H9 (cell line): ENCODE data around the gene ZNF37A. TPM values are rescaled to one million over a fixed set of nuclear protein-coding genes. Genes with fewer than 3 reads are reported as not detected.

ENCODE experiments used
- DNase-seq: peaks from one replicate; pipeline ENCODE4 v3.0.0-alpha.2; 2017
- H2AFZ ChIP-seq: one replicate; pipeline ENCODE4 v1.6.1; 2013; ENCODE audit warnings: mild to moderate bottlenecking, low read length, control low read depth, moderate library complexity
- H2AK5ac ChIP-seq: 2 replicates; pipeline ENCODE4 v1.6.1; 2013; ENCODE audit warnings: low read length, control low read depth, mixed read lengths; ENCODE audit not compliant: insufficient read length
- H2BK120ac ChIP-seq: one replicate; pipeline ENCODE4 v1.6.1; 2013; ENCODE audit warnings: low read depth, mild to moderate bottlenecking, low read length, control low read depth, inconsistent platforms; ENCODE audit not compliant: poor library complexity, severe bottlenecking
- H2BK12ac ChIP-seq: 2 replicates; pipeline ENCODE4 v1.6.1; 2013; ENCODE audit warnings: low read length, control low read depth, mixed read lengths, low read depth; ENCODE audit not compliant: insufficient read length
- H2BK15ac ChIP-seq: 2 replicates; pipeline ENCODE4 v1.6.1; 2013; ENCODE audit warnings: low read depth, low read length, control low read depth
- H2BK20ac ChIP-seq: one replicate; pipeline ENCODE4 v1.6.1; 2013; ENCODE audit warnings: low read depth, mild to moderate bottlenecking, low read length, control low read depth, inconsistent platforms; ENCODE audit not compliant: poor library complexity, severe bottlenecking
- H2BK5ac ChIP-seq: 2 replicates; pipeline ENCODE4 v1.6.1; 2013; ENCODE audit warnings: low read length, control low read depth, mixed read lengths; ENCODE audit not compliant: insufficient read length
- H3K14ac ChIP-seq: 2 replicates; pipeline ENCODE4 v1.6.1; 2013; ENCODE audit warnings: low read length, control low read depth; ENCODE audit not compliant: insufficient read depth
- H3K18ac ChIP-seq: 2 replicates; pipeline ENCODE4 v1.6.1; 2013; ENCODE audit warnings: low read depth, mild to moderate bottlenecking, mixed read lengths, low read length, control low read depth; ENCODE audit not compliant: insufficient read length
- H3K23ac ChIP-seq: 2 replicates; pipeline ENCODE4 v1.6.1; 2013; ENCODE audit warnings: low read length, control low read depth, mixed read lengths, low read depth; ENCODE audit not compliant: insufficient read length
- H3K23me2 ChIP-seq: 2 replicates; pipeline ENCODE4 v1.6.1; 2013; ENCODE audit warnings: low read depth, mild to moderate bottlenecking, mixed read lengths, low read length, control low read depth; ENCODE audit not compliant: insufficient read length, poor library complexity, severe bottlenecking
- H3K27ac ChIP-seq: 2 replicates; pipeline ENCODE4 v1.5.1; 2013; ENCODE audit warnings: low read length, control low read depth, mixed read lengths, low read depth; ENCODE audit not compliant: insufficient read length
- H3K27me3 ChIP-seq: 2 replicates; pipeline ENCODE4 v1.6.1; 2013; ENCODE audit warnings: low read length, control low read depth, inconsistent platforms; ENCODE audit not compliant: insufficient read depth
- H3K4ac ChIP-seq: 2 replicates; pipeline ENCODE4 v1.6.1; 2013; ENCODE audit warnings: low read depth, mild to moderate bottlenecking, control low read depth, inconsistent platforms, low read length, moderate library complexity
- H3K4me1 ChIP-seq: 2 replicates; pipeline ENCODE4 v1.6.1; 2013; ENCODE audit warnings: low read length, control low read depth, inconsistent platforms; ENCODE audit not compliant: insufficient read depth
- H3K4me2 ChIP-seq: 2 replicates; pipeline ENCODE4 v1.6.1; 2013; ENCODE audit warnings: low read length, control low read depth, mixed read lengths; ENCODE audit not compliant: insufficient read length, insufficient read depth
- H3K56ac ChIP-seq: 2 replicates; pipeline ENCODE4 v1.6.1; 2013; ENCODE audit warnings: low read depth, mild to moderate bottlenecking, mixed read lengths, low read length, control low read depth; ENCODE audit not compliant: insufficient read length
- H3K79me1 ChIP-seq: 2 replicates; pipeline ENCODE4 v1.6.1; 2013; ENCODE audit warnings: low read depth, mild to moderate bottlenecking, moderate library complexity, low read length, control low read depth, inconsistent platforms; ENCODE audit not compliant: insufficient read depth, poor library complexity, severe bottlenecking
- H3K79me2 ChIP-seq: 2 replicates; pipeline ENCODE4 v1.6.1; 2013; ENCODE audit warnings: low read length, control low read depth, inconsistent platforms; ENCODE audit not compliant: insufficient read depth
- H3K9ac ChIP-seq: 2 replicates; pipeline ENCODE4 v1.6.1; 2013; ENCODE audit warnings: low read length, control low read depth, mixed read lengths; ENCODE audit not compliant: insufficient read length; ENCODE audit errors: extremely low read depth
- H3K9me3 ChIP-seq: one replicate; pipeline ENCODE4 v1.6.1; 2013; ENCODE audit warnings: low read depth, low read length, inconsistent platforms; ENCODE audit not compliant: control insufficient read depth
- H3T11ph ChIP-seq: one replicate; pipeline ENCODE4 v1.6.1; 2013; ENCODE audit warnings: mild to moderate bottlenecking, low read length, control low read depth, inconsistent platforms
- H4K20me1 ChIP-seq: one replicate; pipeline ENCODE4 v1.6.1; 2013; ENCODE audit not compliant: control insufficient read depth, insufficient read length, insufficient read depth
- H4K5ac ChIP-seq: 2 replicates; pipeline ENCODE4 v1.6.1; 2013; ENCODE audit warnings: low read depth, mild to moderate bottlenecking, mixed read lengths, low read length, control low read depth; ENCODE audit not compliant: insufficient read length
- H4K8ac ChIP-seq: replicated peaks from 2 replicates; pipeline ENCODE4 v1.6.1; 2013; ENCODE audit warnings: low read length, control low read depth, mixed read lengths, low read depth; ENCODE audit not compliant: insufficient read length
- H4K91ac ChIP-seq: 2 replicates; pipeline ENCODE4 v1.6.1; 2013; ENCODE audit warnings: low read depth, mild to moderate bottlenecking, moderate library complexity, mixed read lengths, low read length, control low read depth; ENCODE audit not compliant: insufficient read length
- H3K27ac Mint-ChIP-seq, 3 experiments: 2 replicates in 2 of 3; 3 replicates in 1 of 3; pipeline ENCODE4 v1.8.0; 2020 to 2021; ENCODE audit warnings: mixed read lengths in 3 of 3, mild to moderate bottlenecking in 1 of 3, moderate library complexity in 1 of 3
- H3K27me3 Mint-ChIP-seq: 2 replicates; pipeline ENCODE4 v1.8.0; 2021; ENCODE audit warnings: low read depth, mild to moderate bottlenecking, moderate library complexity, mixed read lengths
- H3K36me3 Mint-ChIP-seq, 3 experiments: 2 replicates in 2 of 3; 3 replicates in 1 of 3; pipeline ENCODE4 v1.8.0; 2020 to 2021; ENCODE audit warnings: low read depth in 3 of 3, mixed read lengths in 3 of 3; ENCODE audit not compliant: insufficient read depth in 1 of 3
- H3K4me1 Mint-ChIP-seq, 2 experiments: 2 replicates each; pipeline ENCODE4 v1.8.0; 2020; ENCODE audit warnings: mixed read lengths in 2 of 2
- H3K4me3 Mint-ChIP-seq, 2 experiments: 2 replicates in 1 of 2; 3 replicates in 1 of 2; pipeline ENCODE4 v1.8.0; 2020 to 2021; ENCODE audit warnings: mild to moderate bottlenecking in 2 of 2, mixed read lengths in 2 of 2, moderate library complexity in 1 of 2
- H3K9me3 Mint-ChIP-seq, 2 experiments: 2 replicates in 1 of 2; 3 replicates in 1 of 2; pipeline ENCODE4 v1.8.0; 2020; ENCODE audit warnings: mild to moderate bottlenecking in 2 of 2, mixed read lengths in 2 of 2, moderate library complexity in 1 of 2
- CTCF ChIP-seq: fragments of 200-600 bp; sonication (generic); conservative IDR thresholded peaks from 3 replicates; pipeline ENCODE4 v1.8.0; 2021; ENCODE audit warnings: antibody characterized with exemption, mild to moderate bottlenecking
- WGBS: extraction: QIAGEN DNeasy Blood & Tissue Kit; methylation state at CpG from one replicate; pipeline ENCODE4 v1.1.7; 2013; ENCODE audit warnings: missing lambda C conversion rate, low lambda C conversion rate, mixed read lengths; ENCODE audit not compliant: insufficient read length; ENCODE audit errors: extremely low coverage; 5-methylcytosine and 5-hydroxymethylcytosine counted together
- total RNA-seq: library from RNA; stranded (reverse); gene quantifications from 2 replicates; pipeline ENCODE4 v1.2.1, GENCODE V29; 2021

The ZNF37A gene
- total RNA-seq, 1 experiment from 2014 or later = 9.5 TPM

- Histone ChIP-seq H4K20me1 (no peaks in the 10 kb centered on the region), H4K8ac (no peak overlapping the region), H3K56ac (no peak overlapping the region), H3K18ac (no peak overlapping the region), H3K23me2 (no peaks in the 10 kb centered on the region), H2BK20ac (no peak overlapping the region), H3K4me1 (no peaks in the 10 kb centered on the region), H3K9ac (no peak overlapping the region), H2BK15ac (no peak overlapping the region), H3K14ac (no peak overlapping the region), H2BK120ac (no peak overlapping the region), H3T11ph (no peak overlapping the region), H2AK5ac (no peak overlapping the region), H4K91ac (no peak overlapping the region), H3K27ac (no peak overlapping the region), H2BK5ac (no peak overlapping the region), H3K4me2 (no peak overlapping the region), H3K79me1 (no peaks in the 10 kb centered on the region), H4K5ac (no peak overlapping the region), H3K27me3 (no peaks in the 10 kb centered on the region), H2AFZ (no peak overlapping the region), H2BK12ac (no peak overlapping the region), H3K79me2 (no peaks in the 10 kb centered on the region), H3K4ac (no peak overlapping the region), H3K23ac (no peak overlapping the region), H3K9me3 (peaks cover 62% of the 10 kb centered on the region)
- no peak for TF ChIP-seq CTCF
- WGBS = no CpG with 5 or more reads among the region's 10 CpGs
- Mint-ChIP-seq H3K4me3 (no peak overlapping the region), H3K27ac (no peak overlapping the region), H3K27me3 (no peaks in the 10 kb centered on the region), H3K36me3 (peaks cover 7 to 22% (median 8%) of the 10 kb centered on the region in 3 experiments; a peak in 6 of 7 replicates), H3K4me1 (no peaks in the 10 kb centered on the region), H3K9me3 (peaks cover 90 to 91% of the 10 kb centered on the region in 2 experiments)
- no peak for DNase-seq
Measured at GRCh38 chr10:38157270-38157685, 63.1 kb downstream of the ZNF37A start.
